ENCODE measurements around the gene SEC16A.

The SEC16A gene

DNA sequence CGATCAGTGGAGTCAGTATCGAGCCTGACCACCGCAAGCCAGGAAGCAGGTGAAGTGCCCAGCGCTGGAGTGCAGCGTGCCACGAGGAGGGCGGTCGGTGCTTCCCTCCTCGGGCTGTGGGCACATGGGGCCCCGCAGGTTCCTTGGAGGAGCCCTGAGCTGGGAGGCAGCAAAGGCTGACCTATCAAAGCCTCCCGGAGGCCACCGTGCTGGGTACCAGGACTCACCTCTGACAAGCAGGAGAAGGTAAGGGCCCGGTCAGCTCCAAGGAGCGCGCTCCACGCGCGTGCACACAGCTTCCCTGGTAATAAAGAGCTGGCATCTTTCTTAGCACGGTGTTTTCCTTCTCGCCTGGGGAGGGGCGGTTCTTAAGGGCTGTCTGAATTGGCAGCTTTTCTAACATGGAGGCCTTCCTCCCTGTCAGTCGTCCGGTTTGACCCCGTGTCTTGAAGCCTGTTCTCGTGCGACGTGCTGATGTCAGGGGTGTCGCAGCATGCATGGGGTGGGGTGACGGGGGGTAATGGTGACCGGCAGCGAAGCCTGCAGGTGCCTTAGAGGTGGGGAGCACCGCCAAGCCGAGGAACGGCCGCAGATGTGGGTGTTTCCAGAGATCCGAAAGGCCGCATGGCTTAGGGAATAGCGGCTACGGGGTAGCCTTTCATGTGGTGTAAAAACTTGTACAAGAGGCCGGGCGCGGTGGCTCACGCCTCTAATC is 59.3 kb downstream of the SEC16A start:
- TF ChIP-seq, protein P1, sequence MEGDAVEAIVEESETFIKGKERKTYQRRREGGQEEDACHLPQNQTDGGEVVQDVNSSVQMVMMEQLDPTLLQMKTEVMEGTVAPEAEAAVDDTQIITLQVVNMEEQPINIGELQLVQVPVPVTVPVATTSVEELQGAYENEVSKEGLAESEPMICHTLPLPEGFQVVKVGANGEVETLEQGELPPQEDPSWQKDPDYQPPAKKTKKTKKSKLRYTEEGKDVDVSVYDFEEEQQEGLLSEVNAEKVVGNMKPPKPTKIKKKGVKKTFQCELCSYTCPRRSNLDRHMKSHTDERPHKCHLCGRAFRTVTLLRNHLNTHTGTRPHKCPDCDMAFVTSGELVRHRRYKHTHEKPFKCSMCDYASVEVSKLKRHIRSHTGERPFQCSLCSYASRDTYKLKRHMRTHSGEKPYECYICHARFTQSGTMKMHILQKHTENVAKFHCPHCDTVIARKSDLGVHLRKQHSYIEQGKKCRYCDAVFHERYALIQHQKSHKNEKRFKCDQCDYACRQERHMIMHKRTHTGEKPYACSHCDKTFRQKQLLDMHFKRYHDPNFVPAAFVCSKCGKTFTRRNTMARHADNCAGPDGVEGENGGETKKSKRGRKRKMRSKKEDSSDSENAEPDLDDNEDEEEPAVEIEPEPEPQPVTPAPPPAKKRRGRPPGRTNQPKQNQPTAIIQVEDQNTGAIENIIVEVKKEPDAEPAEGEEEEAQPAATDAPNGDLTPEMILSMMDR (IDR thresholded peaks at IDR 0.05; ENCODE audit: control insufficient read depth, insufficient read depth, low read depth, low read length, missing control alignments) = no peak
- H3K4me3 ChIP-seq (ENCODE audit: control insufficient read depth, low read depth, low read length) = no peak overlapping the region
- no peak for DNase-seq (ENCODE audit: low read depth)

DNA sequence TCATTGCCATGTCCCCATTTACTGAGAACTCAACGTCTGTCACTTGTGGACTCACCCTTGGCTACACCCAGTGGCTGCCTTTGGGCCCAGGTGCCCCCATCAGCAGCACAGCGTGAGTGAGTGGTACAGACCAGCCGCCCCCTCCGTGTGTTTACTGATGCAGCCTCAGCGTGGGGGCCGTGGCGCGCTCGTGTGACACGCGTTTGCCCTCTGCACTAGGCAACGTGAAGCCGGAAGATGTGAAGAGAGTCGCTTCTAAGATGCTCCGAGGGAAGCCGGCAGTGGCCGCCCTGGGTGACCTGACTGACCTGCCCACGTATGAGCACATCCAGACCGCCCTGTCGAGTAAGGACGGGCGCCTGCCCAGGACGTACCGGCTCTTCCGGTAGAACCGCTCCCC is 60.0 kb downstream of the SEC16A start:
- TF ChIP-seq, protein P1 (IDR thresholded peaks at IDR 0.05; ENCODE audit: control insufficient read depth, insufficient read depth, low read depth, low read length, missing control alignments) = no peak
- no peak overlapping the region for H3K4me3 ChIP-seq (ENCODE audit: control insufficient read depth, low read depth, low read length)
- no peak for DNase-seq (ENCODE audit: low read depth)

- H3K4me3 ChIP-seq (ENCODE audit: control insufficient read depth, low read depth, low read length) = no peak overlapping the region
- TF ChIP-seq, protein P1 (IDR thresholded peaks at IDR 0.05; ENCODE audit: control insufficient read depth, insufficient read depth, low read depth, low read length, missing control alignments) = no peak
- DNase-seq (ENCODE audit: low read depth) = no peak
These were observed 61.0 kb downstream of the SEC16A start for GRCh38 chr9:136421791-136422190.

- no peak overlapping the region for H3K4me3 ChIP-seq (ENCODE audit: control insufficient read depth, low read depth, low read length)
- DNase-seq (ENCODE audit: low read depth) = no peak
- TF ChIP-seq, protein P1 (IDR thresholded peaks at IDR 0.05; ENCODE audit: control insufficient read depth, insufficient read depth, low read depth, low read length, missing control alignments) = no peak
These were observed 63.8 kb downstream of the SEC16A start for GRCh38 chr9:136419092-136419420.

DNA sequence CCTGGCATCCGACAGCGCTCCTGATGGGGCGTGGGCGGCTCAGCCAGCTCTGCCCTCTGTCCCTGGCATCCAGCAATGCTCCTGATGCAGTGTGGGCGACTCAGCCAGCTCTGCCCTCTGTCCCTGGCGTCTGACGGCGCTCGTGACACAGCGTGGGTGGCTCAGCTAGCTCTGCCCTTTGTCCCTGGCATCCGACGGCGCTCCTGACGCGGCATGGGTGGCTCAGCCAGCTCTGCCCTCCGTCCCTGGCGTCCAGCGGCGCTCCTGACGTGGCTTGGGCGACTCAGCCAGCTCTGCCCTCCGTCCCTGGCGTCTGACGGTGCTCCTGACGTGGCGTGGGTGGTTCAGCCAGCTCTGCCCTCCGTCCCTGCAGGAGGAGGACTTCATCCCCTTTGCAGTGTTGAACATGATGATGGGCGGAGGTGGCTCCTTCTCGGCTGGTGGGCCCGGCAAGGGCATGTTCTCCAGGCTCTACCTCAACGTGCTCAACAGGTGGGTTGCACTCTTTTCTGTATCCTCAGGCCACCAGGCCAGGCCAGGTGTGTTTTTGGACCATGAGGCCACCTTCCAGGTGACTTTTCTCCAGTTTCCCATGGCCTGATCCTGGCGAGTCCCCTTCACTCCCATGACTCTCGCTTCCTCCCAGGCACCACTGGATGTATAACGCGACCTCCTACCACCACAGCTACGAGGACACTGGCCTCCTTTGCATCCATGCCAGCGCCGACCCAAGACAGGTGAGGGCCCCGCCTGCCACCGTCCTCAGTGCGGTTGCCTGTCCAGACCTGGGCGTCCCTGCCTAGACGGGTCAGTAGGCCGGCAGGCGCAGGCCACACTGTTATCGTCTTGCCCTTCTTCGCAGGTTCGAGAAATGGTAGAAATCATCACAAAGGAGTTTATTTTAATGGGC is 64.4 kb downstream of the SEC16A start:
- TF ChIP-seq, protein P1 (IDR thresholded peaks at IDR 0.05; ENCODE audit: control insufficient read depth, insufficient read depth, low read depth, low read length, missing control alignments) = no peak
- H3K4me3 ChIP-seq (ENCODE audit: control insufficient read depth, low read depth, low read length) = no peak overlapping the region
- DNase-seq (ENCODE audit: low read depth) = no peak

- no peak for DNase-seq (ENCODE audit: low read depth)
- TF ChIP-seq, protein P1 (IDR thresholded peaks at IDR 0.05; ENCODE audit: control insufficient read depth, insufficient read depth, low read depth, low read length, missing control alignments) = no peak
- H3K4me3 ChIP-seq (ENCODE audit: control insufficient read depth, low read depth, low read length) = no peak overlapping the region
These were observed 65.9 kb downstream of the SEC16A start for GRCh38 chr9:136416914-136417313.
